ENCODE results near the gene COL9A3. TPM values are rescaled to one million over a fixed set of nuclear protein-coding genes. Genes with fewer than 3 reads are reported as not detected.

The COL9A3 gene
- total RNA-seq, 1 donor from 2014 or later: 8.9 TPM

DNA sequence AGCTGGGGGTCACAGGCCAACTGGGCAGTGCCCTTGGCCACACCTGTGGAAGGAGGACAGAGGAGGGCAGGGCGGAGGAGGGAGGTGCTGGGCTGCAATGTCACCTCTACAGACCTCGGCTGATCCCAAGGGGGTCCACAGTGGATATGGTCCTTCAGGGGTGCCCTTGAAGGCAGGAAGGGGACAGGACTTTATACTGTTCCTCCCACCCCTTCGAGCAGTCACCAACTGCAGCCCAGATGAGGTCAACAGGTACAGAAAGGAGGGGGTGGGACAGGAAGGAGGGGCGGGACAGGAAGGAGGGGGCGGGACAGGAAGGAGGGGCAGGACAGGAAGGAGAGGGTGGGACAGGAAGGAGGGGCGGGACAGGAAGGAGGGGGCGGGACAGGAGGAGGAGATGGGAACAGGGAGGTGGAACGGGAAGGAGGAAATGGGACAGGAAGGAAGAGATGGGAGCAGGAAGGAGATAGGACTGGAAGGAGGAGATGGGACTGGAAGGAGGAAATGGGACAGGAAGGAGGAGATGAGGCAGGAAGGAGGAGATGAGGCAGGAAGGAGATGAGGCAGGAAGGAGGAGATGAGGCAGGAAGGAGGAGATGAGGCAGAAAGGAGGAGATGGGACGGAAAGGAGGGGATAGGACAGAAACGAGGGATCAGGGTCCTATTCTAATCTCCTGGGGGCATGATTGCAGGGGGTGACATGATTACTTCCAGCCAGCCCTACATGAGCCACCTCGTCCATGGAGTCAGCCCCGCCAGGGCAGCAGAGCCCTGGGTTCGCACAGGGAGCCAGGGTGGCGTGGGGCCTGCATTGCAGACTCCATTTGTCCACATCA is 39.9 kb upstream of the COL9A3 start:
- peaks cover 8% of the 10 kb centered on the region for H3K4me1 Mint-ChIP-seq (ENCODE audit: low read depth)
- no peak overlapping the region for H3K4me3 Mint-ChIP-seq (ENCODE audit: unreplicated experiment)
- H3K36me3 Mint-ChIP-seq (ENCODE audit: low read depth): no peaks in the 10 kb centered on the region
- H3K27ac Mint-ChIP-seq (ENCODE audit: unreplicated experiment): no peak overlapping the region
- peaks cover 28% of the 10 kb centered on the region for H3K27me3 Mint-ChIP-seq (ENCODE audit: low read depth)
- TF ChIP-seq, protein P1, sequence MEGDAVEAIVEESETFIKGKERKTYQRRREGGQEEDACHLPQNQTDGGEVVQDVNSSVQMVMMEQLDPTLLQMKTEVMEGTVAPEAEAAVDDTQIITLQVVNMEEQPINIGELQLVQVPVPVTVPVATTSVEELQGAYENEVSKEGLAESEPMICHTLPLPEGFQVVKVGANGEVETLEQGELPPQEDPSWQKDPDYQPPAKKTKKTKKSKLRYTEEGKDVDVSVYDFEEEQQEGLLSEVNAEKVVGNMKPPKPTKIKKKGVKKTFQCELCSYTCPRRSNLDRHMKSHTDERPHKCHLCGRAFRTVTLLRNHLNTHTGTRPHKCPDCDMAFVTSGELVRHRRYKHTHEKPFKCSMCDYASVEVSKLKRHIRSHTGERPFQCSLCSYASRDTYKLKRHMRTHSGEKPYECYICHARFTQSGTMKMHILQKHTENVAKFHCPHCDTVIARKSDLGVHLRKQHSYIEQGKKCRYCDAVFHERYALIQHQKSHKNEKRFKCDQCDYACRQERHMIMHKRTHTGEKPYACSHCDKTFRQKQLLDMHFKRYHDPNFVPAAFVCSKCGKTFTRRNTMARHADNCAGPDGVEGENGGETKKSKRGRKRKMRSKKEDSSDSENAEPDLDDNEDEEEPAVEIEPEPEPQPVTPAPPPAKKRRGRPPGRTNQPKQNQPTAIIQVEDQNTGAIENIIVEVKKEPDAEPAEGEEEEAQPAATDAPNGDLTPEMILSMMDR (IDR thresholded peaks at IDR 0.05): no peak
- no peaks in the 10 kb centered on the region for H3K9me3 Mint-ChIP-seq (ENCODE audit: low read depth)
- no peak for DNase-seq (ENCODE audit: low spot score)

DNA sequence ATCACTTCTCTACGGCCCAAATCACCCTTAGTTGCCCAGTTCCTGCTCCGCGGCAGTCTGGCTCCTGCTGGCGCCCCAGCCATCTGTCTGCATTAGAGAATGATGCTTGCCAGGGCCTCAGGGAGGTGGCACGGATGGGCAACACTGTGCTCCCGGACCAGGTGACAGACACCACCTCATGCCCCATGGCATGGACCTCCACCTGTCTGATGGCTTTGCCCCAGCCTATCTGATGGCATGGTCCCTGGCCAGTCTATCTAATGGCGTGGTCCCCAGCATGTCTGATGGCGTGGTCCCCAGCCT is 39.4 kb upstream of the COL9A3 start:
- peaks cover 8% of the 10 kb centered on the region for H3K4me1 Mint-ChIP-seq (ENCODE audit: low read depth)
- DNase-seq (ENCODE audit: low spot score): no peak
- H3K27ac Mint-ChIP-seq (ENCODE audit: unreplicated experiment): no peak overlapping the region
- TF ChIP-seq, protein P1 (IDR thresholded peaks at IDR 0.05): no peak
- H3K27me3 Mint-ChIP-seq (ENCODE audit: low read depth): peaks cover 27% of the 10 kb centered on the region
- H3K9me3 Mint-ChIP-seq (ENCODE audit: low read depth): no peaks in the 10 kb centered on the region
- no peak overlapping the region for H3K4me3 Mint-ChIP-seq (ENCODE audit: unreplicated experiment)
- H3K36me3 Mint-ChIP-seq (ENCODE audit: low read depth): no peaks in the 10 kb centered on the region

DNA sequence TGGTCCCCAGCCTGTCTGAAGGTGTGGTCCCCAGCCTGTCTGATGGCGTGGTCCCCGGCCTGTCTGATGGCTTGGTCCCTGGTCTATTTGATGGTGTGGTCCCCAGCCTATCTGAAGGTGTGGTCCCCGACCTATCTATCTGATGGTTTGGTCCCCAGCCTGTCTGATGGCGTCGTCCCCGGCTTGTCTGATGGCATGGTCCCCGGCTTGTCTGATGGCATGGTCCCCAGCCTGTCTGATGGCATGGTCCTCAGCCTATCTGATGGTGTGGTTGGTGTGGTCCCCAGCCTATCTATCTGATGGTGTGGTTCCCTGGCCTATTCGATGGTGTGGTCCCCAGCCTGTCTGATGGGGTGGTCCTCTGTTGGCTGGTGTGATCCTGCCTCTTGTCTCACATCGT is 38.8 kb upstream of the COL9A3 start:
- H3K27me3 Mint-ChIP-seq (ENCODE audit: low read depth): peaks cover 22% of the 10 kb centered on the region

DNA sequence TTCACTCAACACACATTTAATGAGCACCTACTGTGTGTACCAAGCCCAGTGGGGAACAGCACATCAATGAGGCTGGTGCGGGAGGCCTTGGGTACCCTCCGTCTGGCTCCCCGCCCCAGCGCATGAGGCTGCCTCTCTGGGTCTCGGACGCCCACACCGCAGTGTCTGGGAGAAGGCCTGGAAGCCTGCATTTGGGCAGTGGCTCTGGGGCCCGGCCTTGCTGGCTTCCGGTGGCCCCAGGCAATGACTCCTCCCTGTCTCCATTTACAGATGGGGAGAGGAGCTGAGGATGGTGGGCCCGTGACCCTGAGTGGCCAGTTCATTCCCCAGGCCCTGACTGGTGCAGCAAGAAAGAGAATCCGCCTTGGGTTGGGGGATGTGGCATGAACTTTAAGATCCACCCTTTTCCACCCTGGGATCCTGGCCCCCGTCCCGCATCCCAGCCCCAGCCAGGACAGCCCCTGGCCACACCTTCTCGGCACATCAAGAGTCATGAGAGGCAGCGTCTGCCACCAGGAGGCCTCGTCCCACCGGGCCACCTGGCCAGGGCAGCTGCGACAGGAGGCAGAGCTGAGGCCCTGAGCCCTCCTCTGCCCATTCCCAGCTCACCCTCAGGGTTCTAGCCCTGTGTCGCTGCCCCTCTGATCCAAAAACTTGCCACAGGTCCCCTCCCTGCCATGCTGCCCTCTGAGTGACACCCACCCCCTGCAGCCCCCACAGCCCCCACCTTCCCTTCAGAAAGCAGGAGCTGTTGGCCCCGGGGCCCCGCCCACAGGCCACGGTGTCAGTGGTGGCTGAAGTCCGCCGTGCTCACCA is 38.0 kb upstream of the COL9A3 start:
- H3K4me3 Mint-ChIP-seq (ENCODE audit: unreplicated experiment): no peak overlapping the region
- no peaks in the 10 kb centered on the region for H3K4me1 Mint-ChIP-seq (ENCODE audit: low read depth)
- no peaks in the 10 kb centered on the region for H3K36me3 Mint-ChIP-seq (ENCODE audit: low read depth)
- TF ChIP-seq, protein P1 (IDR thresholded peaks at IDR 0.05): no peak
- no peak for DNase-seq (ENCODE audit: low spot score)
- H3K27ac Mint-ChIP-seq (ENCODE audit: unreplicated experiment): no peak overlapping the region
- peaks cover 18% of the 10 kb centered on the region for H3K27me3 Mint-ChIP-seq (ENCODE audit: low read depth)
- H3K9me3 Mint-ChIP-seq (ENCODE audit: low read depth): no peaks in the 10 kb centered on the region

More for the DNA sequence above, 38.8 kb upstream of the COL9A3 start:
- no peaks in the 10 kb centered on the region for H3K9me3 Mint-ChIP-seq (ENCODE audit: low read depth)
- H3K4me3 Mint-ChIP-seq (ENCODE audit: unreplicated experiment): no peak overlapping the region
- H3K36me3 Mint-ChIP-seq (ENCODE audit: low read depth): no peaks in the 10 kb centered on the region
- DNase-seq (ENCODE audit: low spot score): no peak
- H3K27ac Mint-ChIP-seq (ENCODE audit: unreplicated experiment): no peak overlapping the region
- TF ChIP-seq, protein P1 (IDR thresholded peaks at IDR 0.05): no peak
- peaks cover 5% of the 10 kb centered on the region for H3K4me1 Mint-ChIP-seq (ENCODE audit: low read depth)

DNA sequence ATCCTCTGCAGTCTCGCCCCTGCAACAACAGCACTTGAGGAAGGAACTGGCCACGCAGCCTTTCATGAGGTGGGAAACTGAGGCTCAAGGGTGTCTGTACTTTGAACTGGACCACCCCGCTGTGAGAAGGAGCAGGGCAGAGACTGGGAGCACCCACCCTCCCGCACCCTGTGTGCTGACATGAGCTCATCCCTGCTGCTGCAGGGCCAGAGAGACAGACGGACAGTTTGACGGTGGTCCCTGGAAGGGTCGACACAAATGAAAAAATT is 37.5 kb upstream of the COL9A3 start:
- Mint-ChIP-seq H3K4me3 (ENCODE audit: unreplicated experiment) (no peak overlapping the region), H3K36me3 (ENCODE audit: low read depth) (no peaks in the 10 kb centered on the region), H3K4me1 (ENCODE audit: low read depth) (no peaks in the 10 kb centered on the region), H3K27ac (ENCODE audit: unreplicated experiment) (no peak overlapping the region), H3K27me3 (ENCODE audit: low read depth) (peaks cover 14% of the 10 kb centered on the region), H3K9me3 (ENCODE audit: low read depth) (no peaks in the 10 kb centered on the region)
- DNase-seq (ENCODE audit: low spot score): no peak
- TF ChIP-seq, protein P1 (IDR thresholded peaks at IDR 0.05): no peak

Data from chondrocyte (in vitro differentiated cells).